ENCODE data around the gene FARS2.

GRCh38 chr6:5351552-5352210, 90.4 kb downstream of the FARS2 start:
- TF ChIP-seq POLR2A (IDR thresholded peaks at IDR 0.05; ENCODE audit: extremely low read depth, insufficient read length) (no peak), CTCF (IDR thresholded peaks at IDR 0.05; ENCODE audit: low read depth, low read length) (no peak), MYC (IDR thresholded peaks at IDR 0.05; ENCODE audit: low read depth, low read length) (no peak)

All from NB4 (cell line).